Ascending aorta (tissue), 2 donors: ENCODE results near the gene HDAC9. TPM values are rescaled to one million over a fixed set of nuclear protein-coding genes. Genes with fewer than 3 reads are reported as not detected.

Experiments
- DNase-seq, 2 donors: peaks; one replicate each; pipeline ENCODE4 v3.0.0-alpha.2; 2019; ENCODE audit warnings: low spot score in 2 of 2
- H3K27ac ChIP-seq, 2 donors: fragments of 200-600 bp; sonication (generic); one replicate each; pipeline ENCODE4 v1.5.1; 2016 to 2017; ENCODE audit warnings: mild to moderate bottlenecking in 1 of 2
- H3K27me3 ChIP-seq: fragments of 200-600 bp; sonication (generic); one replicate; pipeline ENCODE4 v1.5.1; 2017
- H3K36me3 ChIP-seq, 2 donors: fragments of 200-600 bp; sonication (generic); one replicate each; pipeline ENCODE4 v1.5.1; 2016
- H3K4me1 ChIP-seq, 2 donors: fragments of 200-600 bp; sonication (generic); one replicate each; pipeline ENCODE4 v1.5.1; 2016 to 2017; ENCODE audit warnings: mild to moderate bottlenecking in 1 of 2
- H3K4me3 ChIP-seq, 2 donors: fragments of 200-600 bp; sonication (generic); one replicate each; pipeline ENCODE4 v1.5.1; 2016 to 2017; ENCODE audit warnings: mild to moderate bottlenecking in 1 of 2
- H3K9me3 ChIP-seq, 2 donors: fragments of 200-600 bp; sonication (generic); one replicate each; pipeline ENCODE4 v1.5.1; 2016
- intact Hi-C: fragments of 100-400 bp; cut with DNase I; formaldehyde crosslinking; loops from one replicate; pipeline ENCODE4 v1.15.1; 2023
- total RNA-seq: library from RNA; depleted of rRNA; stranded (reverse); fragments of >200 nt; gene quantifications from one replicate; pipeline ENCODE4 v1.1.0, GENCODE V29; 2016
- TF ChIP-seq, protein P1 (sequence below), 3 experiments: fragments of 200-600 bp in 2 of 3; fragments of 450-650 bp in 1 of 3; sonication (generic) in 2 of 3; IDR thresholded peaks; one replicate each; pipeline ENCODE4 v1.5.1; 2016 to 2019; ENCODE audit warnings: antibody characterized with exemption in 3 of 3, mild to moderate bottlenecking in 1 of 3, moderate library complexity in 1 of 3

The HDAC9 gene
- total RNA-seq, 1 donor from 2014 or later, result 33.4 TPM

DNA sequence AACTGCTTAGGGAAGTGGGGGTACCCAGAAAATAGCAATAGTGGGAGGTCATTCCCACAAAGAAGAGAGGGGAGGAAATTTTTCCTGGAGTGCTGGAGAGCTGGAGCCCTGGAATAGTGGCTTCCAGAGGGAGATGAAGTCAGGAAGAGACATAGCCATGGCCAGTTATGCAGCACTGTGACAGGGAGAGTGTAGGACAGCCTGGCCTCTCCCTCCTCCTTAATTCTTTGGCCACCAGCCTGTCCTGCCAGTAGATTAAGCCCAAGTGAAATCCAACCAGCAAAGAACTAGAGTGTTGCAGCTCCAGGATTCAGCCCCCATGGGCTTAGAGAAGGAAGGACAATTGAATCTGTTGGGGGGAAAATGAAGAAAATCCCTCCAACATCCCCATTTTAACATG is 130.5 kb downstream of the HDAC9 start:
- Histone ChIP-seq H3K4me1 (peaks cover 0 to 5% of the 10 kb centered on the region in 2 donors), H3K4me3 (no peak overlapping the region), H3K36me3 (peaks cover 8 to 40% of the 10 kb centered on the region in 2 donors), H3K27ac (peak overlapping the region in 1 of 2 donors; percentile 14), H3K9me3 (no peaks in the 10 kb centered on the region), H3K27me3 (no peaks in the 10 kb centered on the region)
- TF ChIP-seq, protein P1, sequence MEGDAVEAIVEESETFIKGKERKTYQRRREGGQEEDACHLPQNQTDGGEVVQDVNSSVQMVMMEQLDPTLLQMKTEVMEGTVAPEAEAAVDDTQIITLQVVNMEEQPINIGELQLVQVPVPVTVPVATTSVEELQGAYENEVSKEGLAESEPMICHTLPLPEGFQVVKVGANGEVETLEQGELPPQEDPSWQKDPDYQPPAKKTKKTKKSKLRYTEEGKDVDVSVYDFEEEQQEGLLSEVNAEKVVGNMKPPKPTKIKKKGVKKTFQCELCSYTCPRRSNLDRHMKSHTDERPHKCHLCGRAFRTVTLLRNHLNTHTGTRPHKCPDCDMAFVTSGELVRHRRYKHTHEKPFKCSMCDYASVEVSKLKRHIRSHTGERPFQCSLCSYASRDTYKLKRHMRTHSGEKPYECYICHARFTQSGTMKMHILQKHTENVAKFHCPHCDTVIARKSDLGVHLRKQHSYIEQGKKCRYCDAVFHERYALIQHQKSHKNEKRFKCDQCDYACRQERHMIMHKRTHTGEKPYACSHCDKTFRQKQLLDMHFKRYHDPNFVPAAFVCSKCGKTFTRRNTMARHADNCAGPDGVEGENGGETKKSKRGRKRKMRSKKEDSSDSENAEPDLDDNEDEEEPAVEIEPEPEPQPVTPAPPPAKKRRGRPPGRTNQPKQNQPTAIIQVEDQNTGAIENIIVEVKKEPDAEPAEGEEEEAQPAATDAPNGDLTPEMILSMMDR (IDR thresholded peaks at IDR 0.05), result no peak
- DNase-seq, result no peak
- intact Hi-C loops, result loop anchor here (5.0 kb wide), 1 partner anchor 41 kb away; no protein-coding TSS in a partner anchor

DNA sequence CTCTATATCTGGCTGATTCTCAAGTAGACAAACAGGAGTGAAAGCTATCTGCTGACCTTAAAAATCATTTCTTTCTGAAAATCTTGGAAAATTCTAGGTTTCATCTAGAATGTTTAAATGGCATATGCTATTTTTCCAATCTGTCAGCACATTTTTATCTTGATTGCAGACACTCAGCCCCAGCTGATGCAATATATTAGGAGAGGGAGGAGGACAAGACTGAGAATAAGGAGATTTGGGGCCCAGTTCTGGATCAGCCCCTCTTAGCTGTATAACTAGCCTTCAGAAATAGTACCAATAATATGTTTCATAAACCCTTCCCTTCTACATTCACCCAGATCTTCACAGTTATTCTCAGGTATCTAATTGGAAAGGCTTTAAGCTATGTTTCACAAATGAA is 131.2 kb downstream of the HDAC9 start:
- Histone ChIP-seq H3K36me3 (peaks cover 8 to 43% of the 10 kb centered on the region in 2 donors), H3K27ac (peak overlapping the region in 1 of 2 donors; percentile 14), H3K4me3 (no peak overlapping the region), H3K27me3 (no peaks in the 10 kb centered on the region), H3K4me1 (peaks cover 0 to 5% of the 10 kb centered on the region in 2 donors), H3K9me3 (no peaks in the 10 kb centered on the region)
- TF ChIP-seq, protein P1 (IDR thresholded peaks at IDR 0.05), result no peak
- intact Hi-C loops, result loop anchor here (5.0 kb wide), 1 partner anchor 41 kb away; no protein-coding TSS in a partner anchor
- DNase-seq, result no peak

DNA sequence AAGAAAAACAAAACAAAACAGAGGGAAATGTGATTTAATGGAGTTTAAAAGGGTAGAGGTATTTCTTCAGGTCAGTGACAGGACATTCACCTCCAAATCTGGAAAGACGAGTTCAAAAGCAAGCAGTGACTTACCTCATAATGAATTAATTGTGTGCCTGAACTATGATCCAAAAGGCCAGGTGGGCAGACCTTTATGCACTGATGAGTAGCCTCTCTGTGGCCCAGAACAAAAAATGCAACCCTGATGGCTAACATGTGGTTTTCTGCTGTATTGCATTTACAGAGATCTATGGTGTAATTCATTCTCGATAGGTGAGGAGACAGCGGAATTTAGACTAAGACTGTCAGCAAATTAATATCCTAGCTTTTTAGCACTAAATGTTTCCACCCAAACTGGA is 142.0 kb downstream of the HDAC9 start:
- DNase-seq, result no peak
- TF ChIP-seq, protein P1 (IDR thresholded peaks at IDR 0.05), result no peak
- peaks cover 0 to 26% of the 10 kb centered on the region in 2 donors for H3K36me3 ChIP-seq
- no peaks in the 10 kb centered on the region for H3K9me3 ChIP-seq
- no peak overlapping the region for H3K27ac ChIP-seq
- intact Hi-C loops, result no loop called here
- no peaks in the 10 kb centered on the region for H3K4me1 ChIP-seq
- H3K4me3 ChIP-seq, result no peak overlapping the region
- no peaks in the 10 kb centered on the region for H3K27me3 ChIP-seq

DNA sequence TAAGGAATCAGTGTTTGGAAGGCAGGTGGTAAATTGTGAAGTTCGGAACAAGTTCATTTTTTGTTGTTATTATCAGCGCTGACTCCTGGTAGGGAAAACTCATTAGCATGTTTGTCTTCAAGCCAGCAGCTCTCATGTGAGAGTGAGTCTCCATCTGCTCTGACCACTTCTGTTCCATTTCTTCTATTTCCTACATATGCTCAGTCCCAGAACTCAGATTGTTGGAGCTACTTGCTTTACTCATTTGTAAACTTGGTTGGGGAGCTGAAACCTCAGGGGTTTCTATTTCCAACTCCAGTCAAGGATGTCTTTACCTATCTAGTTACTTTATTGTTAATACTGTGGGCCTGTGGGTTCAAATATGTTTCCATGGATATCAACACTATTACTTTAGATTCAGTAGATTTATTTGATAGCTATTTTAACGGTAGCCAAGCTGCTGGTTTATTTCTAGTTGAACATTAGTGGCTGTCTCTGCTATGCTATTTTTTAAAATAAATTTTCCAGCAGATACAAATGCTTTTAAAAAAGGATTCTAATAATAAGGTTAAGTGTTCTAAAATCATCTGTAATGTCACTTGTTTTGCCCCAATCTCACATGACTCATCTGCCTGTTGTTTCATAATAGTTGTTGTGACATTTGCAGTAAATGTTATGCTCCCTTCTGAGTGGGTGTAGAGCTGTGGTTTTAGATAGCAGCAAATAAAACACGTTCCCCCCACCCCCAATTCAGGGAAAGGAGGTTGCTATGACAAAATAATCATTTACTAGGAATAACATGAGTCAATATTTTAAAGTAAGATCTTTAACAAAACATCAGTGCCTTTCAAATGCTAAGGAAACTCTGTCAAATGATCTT is 143.3 kb downstream of the HDAC9 start:
- TF ChIP-seq, protein P1 (IDR thresholded peaks at IDR 0.05), result no peak
- Histone ChIP-seq H3K27me3 (no peaks in the 10 kb centered on the region), H3K4me1 (no peaks in the 10 kb centered on the region), H3K9me3 (no peaks in the 10 kb centered on the region), H3K4me3 (no peak overlapping the region), H3K27ac (peak overlapping the region; percentile 20 to 55), H3K36me3 (peaks cover 0 to 26% of the 10 kb centered on the region in 2 donors)
- DNase-seq, result no peak
- intact Hi-C loops, result loop anchor here (1.0 kb wide), 1 partner anchor 35 kb away; no protein-coding TSS in a partner anchor

DNA sequence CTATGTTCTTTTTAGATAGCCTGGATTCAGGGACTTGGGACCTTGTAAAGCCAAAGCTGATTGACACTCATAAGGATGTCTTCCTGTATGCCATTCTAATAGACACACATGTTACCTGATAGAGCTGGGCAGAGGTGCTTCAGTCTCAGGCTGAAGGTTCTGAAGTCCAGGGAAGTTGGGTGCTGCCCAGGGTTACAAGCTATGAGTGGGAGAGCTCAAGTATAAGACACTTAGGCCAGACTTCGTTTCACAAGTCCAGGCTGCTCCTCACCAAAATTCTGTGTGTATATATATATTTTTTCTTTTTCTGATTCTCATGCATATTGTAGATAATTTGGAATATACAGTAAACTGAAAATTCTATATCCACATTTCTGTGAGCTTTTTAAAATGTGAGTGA is 144.2 kb downstream of the HDAC9 start:
- peaks cover 0 to 26% of the 10 kb centered on the region in 2 donors for H3K36me3 ChIP-seq
- no peak for DNase-seq
- TF ChIP-seq, protein P1 (IDR thresholded peaks at IDR 0.05), result no peak
- peaks cover 0 to under 1% of the 10 kb centered on the region in 2 donors for H3K4me1 ChIP-seq
- intact Hi-C loops, result no loop called here
- no peaks in the 10 kb centered on the region for H3K27me3 ChIP-seq
- H3K9me3 ChIP-seq, result no peaks in the 10 kb centered on the region
- peak overlapping the region in 1 of 2 donors; percentile 20 for H3K27ac ChIP-seq
- no peak overlapping the region for H3K4me3 ChIP-seq
